NCI-H2196 (cell line): ENCODE results near the gene AUTS2.
A peak's percentile ranks its signal among the peaks of the same experiment; 100 is the strongest.

ENCODE experiments used
- DNase-seq: peaks from one replicate; lab custom pipeline; 2025; ENCODE audit not compliant: unreplicated experiment; lab: John Stamatoyannopoulos, UW

The AUTS2 gene

DNA sequence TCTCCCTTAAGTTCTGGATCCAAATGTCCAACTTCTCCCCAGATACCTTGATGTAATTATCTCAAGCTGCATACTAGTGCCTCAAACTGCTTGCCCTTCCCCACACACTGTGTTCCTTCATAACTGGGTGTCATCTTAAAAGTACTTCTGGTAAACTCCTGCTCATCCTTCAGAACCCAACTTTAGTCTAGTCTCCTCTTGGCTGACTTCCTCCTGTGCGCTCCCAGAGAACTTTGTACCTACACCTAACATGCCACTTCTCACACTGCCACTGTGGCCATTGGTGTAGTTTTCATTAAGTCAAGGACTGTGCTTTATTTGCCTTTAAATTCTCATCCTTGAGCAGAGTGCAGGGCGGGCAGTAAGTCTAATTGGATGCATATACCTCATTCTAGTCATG, 958.5 kb downstream of the AUTS2 start:
- no peak for DNase-seq

DNA sequence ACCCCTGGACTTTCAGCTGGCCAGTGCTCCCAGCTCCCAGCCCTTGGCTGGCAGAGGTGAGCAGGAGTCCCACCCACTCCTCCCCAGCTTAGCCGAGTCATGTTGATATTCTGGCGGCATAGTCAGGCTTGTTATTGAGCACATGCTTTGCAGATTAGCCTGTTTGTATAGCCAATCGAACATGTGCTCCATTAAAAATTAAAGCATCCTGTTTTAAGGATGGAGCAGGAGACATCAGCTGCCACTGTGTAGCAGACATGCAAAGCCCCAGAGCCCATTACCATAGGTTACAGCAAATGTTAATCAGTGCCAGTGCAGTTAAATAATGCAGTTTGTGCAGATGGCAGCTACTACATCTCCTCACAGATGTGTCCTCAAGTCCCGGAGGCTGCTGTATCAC, 959.1 kb downstream of the AUTS2 start:
- DNase-seq: no peak

DNA sequence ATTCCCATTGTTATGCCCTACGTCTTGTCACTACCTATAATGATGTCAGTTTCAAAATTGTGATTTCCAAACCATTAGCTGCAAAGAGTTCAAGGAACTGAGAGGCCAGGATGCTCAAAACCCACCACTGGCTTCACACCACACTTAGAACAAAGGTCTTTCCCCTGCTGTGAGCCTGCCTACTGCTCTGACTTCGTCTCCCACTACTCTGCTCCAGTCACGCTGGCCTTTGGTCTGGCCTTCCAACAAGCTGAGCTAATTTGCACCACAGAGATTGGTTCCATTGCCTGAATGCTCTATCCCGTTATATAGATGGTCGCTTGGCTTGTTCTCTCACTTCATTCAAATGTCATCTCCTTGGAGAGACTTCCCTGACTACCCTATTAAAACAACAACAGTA, 961.5 kb downstream of the AUTS2 start:
- no peak for DNase-seq

DNA sequence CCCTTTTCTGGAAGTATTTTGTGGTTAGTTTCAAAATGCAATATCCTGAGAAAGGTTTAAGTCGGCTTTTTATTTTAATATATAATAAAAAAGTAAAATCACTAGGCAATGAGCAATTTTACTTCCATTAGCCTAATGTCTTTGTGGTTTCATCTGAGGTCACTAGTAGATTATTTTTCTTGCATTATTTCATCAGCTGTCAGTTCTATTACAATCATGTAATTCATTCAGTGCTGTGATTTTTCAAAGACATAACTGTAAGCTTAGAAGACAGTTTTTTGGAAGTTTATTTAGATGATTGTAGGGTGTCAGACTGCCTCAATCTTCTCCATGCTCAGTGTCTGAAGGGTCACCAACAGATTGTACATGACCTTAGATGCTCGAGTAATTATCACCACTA, 965.7 kb downstream of the AUTS2 start:
- DNase-seq: no peak

DNA sequence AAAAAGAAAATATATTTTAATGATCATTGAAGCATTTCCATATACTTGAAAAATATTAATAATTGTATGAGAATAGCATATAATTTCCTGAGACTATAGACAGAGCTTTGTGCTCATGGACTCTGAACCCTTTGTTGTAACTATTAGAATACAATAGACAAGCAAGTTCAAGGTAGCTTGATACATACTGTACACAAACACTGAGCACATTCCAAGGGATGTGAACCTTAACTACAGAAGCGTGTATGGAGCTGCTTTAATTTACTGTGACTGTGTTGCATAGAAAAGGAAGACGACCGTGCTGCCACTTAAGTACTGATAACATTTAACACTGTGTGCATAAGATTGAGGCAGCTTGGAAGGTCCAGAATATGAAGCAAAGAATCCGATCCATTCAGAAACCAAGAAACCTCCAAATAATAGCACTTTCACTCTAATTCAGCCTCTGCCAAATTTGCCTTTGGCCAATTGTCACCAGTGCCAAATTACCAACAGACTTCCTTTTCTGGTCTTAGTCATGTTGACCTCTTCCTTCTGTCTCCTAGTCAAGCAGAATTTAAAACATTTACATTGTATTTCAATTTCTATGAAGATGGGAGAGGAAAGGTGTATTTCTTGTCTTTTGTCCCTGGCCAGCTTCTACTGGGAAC, 967.6 kb downstream of the AUTS2 start:
- no peak for DNase-seq

DNA sequence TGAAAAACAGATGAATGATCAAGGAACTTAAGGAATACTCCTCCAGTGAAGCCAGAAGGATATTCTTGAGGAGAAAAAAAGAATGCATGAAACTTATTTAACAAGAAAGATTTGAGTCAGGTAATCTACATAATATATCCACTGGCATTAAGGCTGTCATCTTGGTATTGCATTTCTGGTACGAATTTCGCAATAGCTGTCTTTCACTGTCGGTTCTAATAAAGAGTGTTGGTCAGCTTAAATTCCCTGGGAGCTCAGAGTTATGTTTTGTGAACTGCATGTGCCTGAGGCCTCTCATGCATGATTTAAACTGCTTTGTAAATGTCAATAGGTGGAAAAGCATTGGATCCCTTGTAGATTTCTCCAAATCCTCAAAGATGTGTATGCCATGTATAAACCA, 968.4 kb downstream of the AUTS2 start:
- no peak for DNase-seq

DNA sequence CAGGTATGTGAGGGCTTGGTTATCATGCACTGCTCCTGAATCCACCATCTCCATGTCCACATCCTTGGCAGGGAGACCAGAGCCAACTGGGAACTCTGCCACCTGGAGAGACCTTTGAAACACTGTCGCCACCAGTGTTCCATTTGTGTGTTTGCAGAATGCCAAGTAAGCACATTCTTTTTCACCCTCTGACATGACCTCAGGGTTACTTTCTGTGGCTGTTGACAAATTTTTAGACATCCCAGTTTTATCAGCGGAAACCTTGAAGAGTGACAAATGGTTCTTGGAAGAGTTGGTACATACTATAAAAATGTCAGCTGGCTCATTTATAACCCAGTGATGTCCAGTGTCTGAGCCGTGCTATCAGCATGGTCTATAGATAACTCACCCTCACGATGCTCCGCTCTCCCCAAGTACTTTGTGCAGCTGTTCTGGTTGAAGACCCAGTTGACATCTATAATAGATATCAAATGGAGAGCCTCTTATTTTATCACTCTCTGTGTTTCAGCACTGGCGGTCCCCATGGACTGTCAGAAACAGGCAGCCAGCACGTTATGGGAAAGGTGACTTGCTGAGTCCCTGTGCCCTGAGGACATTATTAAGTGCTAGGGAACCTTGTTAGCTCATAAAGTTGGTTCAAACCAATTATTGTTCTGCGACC, 970.5 kb downstream of the AUTS2 start:
- DNase-seq: peak; percentile 9

DNA sequence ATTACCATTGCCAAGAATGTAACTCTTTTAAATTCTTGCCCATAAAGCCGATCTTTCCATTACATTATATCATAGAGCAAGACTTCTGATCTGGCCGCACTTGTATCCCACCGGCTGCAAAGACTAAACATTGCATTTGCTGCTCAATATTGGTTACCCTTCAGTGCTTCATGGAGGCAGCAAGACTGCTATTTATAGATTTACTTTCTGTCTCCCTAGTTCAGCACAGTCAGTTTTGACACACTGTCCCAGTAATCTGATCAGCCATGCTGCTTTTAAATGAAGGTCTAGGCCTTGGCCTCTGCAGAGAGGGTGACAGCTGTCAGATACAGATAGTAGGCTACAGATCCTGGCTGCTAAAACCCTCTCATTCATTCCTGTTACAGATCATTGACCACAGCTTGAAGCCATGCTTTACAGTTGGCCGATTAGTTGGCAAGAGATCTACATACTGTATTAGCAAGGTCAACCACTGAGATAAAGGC, 971.1 kb downstream of the AUTS2 start:
- DNase-seq: peak; percentile 23

DNA sequence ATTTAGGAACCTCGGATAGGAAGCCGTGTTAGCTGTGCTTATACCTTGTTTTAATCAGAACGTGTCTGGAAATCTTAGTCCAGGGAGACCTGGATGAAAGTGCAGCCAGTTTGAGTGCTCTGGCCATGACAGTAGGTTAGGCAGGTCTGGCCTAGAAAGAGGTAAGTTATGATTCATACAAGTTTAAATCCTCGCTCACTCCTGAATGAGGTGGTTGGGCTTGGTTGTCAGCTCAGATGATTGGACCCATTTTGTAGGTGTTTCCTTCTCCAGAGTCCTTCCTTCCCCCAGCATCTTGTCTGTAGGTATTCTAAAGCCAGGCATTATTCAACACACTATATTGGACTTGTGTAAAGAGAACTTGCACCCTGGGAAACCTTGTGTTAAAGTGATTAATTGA, 971.8 kb downstream of the AUTS2 start:
- DNase-seq: no peak

DNA sequence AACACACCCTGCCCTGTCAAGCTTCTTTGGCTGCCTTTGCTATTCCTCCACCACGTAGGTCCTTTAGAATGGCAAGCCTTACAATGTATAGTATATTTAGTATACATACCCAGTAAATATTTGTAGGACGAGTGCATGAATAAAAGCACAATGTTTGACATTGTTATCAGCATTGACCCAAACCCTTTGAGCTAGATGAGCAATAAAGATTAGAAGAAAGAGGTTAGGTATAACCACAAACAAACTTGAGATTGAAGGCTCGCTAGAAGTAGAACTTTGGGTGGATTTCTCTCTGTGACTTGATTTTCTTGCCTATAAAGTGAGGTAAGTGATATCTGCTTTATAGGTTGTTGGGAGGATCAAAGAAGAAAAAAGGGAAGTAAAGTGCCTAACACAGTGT, 972.7 kb downstream of the AUTS2 start:
- DNase-seq: no peak

DNA sequence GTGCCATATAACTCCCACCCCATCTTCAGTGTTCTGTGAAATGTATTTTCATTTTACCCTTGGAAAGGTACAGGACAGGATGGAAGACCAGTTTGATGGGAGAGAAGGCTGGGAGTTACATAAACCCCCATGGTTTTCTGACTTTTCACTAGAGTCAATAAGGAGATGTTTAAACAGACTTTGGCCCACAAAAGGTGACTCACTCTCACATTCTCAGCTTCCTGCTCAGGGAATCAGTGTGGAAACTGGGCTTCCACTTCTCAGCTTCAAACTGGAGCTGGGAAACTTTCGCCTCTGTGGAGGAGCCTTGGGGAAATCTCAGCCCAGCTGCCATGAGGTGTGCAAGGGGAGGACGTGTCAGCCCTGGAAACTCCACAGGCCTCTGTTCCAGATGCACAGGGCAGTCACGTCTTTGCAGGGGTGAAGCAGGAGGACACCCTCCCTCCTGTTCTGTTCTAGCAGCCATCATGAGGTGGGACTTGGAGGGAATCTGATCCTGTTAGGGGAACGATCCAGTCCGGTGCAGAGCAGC, 973.2 kb downstream of the AUTS2 start:
- no peak for DNase-seq

DNA sequence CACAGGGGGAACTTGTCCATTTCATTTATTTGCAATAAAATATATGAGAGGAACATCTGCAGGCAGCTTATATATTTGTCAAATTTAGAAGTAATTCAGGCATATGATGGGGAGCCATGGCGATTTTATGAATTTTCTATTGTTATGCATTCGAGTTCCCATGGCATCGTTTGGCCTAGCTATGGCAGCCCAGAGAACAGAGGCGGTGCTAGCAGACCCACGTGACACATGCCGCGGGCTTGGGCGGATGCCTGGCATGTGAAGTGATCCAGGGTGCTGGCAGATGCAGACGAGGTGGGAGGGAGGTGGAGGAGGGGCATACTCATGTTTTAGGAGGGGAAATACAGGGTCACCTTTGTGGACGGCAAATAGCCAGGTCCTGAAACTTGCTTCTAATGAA, 973.7 kb downstream of the AUTS2 start:
- no peak for DNase-seq

DNA sequence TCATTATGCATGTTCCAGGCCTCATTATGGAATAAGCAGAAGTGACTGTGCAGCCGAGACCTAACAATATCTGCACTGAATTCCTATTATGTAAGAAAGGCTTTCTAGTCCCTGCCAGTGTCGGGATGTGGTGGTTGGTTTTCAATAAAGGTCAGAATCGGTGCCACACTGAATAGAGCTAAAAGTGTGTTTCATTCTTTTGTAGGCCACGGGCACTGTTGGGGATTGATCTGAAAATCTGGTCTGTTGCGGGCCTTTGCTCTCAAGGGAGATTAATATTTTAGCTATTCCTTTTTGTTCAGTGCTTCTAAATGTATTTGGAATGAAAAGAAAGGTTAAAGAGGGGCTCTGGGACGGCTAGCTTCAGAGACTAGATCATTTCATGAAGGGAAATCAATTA, 974.3 kb downstream of the AUTS2 start:
- no peak for DNase-seq

DNA sequence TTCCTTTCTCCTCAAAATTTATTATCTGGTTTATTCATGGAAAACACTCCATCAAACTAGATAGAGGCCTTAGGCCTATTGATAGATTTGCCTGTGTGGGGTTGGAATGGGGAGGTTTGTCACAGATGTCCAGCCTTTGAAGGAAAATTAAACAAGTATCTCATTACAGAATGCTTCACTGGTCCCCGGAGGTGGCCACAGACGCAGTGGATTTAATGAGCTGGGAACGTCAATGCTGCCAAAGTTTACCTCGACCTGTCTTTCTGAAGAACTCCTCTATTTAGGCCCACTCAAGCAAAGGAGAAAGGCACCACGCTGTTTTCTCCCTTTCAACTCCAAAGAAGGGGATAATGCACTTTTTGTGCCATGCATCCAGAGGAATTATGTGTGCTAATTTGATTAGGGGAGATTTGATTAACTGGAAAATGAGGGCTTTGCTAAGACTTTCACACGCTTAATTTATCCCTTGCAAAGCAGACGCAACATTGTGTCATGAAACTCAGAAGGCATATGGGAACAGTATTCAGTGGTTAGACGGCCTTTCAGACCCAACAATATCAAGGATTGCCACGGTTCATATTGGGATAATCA, 974.9 kb downstream of the AUTS2 start:
- no peak for DNase-seq

DNA sequence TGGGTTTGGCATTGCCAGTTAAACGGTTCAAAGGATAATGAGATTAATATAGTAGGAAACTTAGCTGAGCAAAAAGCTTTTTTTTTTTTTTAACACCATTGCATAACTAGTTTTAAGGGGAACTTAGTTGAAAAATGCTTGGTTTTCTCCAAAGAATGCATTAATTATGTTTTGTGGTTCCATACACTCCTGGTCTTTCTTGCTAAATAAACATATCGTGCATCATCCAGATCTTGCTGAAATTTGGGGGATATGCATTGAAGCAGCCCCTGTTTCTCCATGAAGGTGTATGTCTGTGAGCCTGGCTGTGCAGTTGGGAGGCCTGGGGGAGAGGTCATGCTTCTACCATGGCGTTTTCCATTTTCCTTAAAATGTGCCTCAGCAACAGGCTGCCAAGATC, 975.4 kb downstream of the AUTS2 start:
- DNase-seq: no peak

DNA sequence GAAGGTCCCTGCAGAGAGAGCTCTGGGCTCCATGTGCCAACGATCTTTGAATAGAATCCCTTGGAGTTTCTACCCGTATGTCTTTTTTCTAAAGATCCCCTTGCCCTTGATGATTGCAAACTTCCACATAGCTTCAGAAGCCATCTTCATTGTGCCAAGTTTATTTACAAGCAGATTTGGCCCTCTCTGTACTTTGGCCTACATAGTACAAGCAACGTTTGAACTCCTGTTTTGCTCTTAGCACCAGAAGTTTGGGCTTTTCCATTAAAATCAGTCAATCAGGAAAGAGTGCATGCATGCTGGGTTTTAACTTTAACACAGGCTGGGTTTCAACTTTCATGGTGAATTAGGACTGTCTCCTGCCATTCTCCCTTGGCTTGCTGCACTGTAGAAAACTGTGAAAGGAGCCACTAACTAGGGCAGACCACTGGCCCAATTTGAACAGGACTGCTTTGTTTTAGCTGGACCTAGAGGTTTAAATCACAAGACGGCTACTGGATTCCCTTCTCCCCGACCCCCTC, 976.1 kb downstream of the AUTS2 start:
- no peak for DNase-seq

DNA sequence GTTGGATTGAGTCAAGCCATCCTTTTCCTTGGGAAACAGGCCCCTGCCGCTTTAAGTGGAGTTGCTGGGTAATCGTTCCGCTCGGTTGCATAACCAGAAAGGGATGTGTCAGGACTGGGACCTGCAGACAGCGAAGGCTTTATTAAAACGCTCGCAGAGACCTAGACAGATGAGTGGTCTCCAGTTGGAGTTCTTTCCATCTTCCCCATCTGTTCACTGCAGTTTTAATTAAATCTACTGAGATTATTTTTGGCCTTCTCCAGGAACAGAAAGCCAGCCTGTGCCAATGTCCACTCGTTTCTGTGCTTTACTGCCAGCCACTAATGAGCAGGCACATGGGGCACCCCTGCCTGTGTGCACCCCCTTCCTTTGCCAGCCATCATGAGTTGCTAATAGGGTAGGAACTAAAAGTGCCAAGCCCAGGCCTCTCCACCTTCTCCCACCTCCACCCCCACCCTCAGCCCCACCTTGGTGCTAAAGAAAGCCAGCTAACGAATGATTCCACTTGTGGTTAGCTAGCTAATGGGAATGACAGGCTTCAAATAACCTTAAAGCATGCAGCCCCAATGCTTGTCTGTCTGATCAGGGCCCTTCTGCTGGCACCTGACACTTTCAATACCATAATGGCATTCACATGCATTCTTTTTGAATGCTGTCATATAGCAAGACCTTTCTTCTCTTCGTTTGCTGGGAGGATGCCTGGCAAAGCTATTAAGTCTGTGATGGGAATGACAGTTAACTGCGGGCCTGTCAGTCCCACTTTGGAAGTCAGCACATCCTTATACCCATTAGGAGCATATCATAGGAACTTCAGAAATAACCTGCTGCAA, 976.9 kb downstream of the AUTS2 start:
- DNase-seq: no peak

DNA sequence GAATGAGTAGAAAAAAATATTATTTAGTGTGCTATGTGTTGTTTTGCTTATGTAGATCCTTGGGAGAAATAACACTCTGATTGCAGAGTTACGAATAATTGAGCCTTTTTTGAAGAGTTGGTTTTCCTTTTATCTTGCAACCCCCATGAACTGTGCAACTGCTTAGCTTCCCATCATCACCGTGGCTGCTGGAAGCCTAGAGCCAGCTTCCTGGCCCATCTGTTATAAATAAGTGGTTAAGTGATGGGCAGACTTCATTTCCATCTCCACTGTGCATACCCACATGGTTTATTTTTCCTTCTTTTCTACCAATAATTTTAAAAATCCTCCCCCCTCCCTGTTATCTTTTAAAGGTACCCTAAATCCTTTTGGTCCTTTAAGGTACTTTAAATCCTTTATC, 978.8 kb downstream of the AUTS2 start:
- DNase-seq: no peak

DNA sequence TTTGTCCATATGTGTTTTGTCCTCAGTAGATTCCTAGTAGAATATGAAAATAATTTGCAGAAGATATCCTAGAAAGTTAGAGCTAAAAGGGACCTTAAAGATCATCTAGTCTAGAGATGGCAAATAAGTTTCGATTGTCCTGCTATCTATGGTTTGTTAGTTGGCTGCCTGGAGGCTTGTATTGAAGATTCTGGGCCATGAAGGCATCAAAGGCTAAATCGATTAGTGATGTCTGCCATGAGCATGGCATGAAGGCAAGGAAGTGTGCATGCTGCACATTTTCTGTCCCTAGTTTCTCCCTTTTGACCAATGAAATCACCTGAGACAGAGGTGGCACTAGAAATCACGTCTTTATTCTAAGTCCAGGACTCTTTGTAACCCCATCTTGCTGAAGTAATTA, 979.9 kb downstream of the AUTS2 start:
- DNase-seq: no peak

DNA sequence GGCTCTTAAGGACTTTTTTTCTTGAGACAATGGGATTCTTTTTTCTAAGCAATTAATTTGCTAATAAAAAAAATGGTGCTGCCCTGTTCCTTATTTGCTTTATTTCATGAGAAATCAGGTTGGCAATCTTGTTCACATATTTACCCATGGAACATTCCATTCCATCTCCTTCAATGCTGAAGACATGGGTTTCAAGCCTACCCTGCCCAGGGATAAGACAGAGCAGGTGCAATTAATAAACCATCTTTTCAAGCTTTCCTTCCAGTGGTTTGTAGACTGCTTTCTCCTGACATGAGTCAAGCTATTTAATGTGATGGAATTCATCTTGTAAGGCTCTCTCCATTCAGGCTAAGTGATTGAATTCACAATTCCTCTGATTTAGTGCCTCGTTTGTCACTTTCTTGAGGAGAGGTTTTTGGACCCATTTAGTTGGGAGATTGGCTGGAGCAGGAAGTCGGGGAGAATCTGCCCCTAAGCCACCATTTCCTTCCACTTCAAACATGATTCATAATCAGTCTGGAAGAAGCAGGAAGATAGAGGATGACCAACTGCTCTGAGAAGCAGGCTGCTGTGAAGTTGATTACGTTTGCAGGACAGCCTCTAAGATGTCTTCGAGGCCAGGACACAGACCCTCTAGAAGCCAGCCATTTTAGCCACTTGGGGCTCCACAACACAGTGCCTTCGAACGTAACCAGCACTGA, 981.3 kb downstream of the AUTS2 start:
- DNase-seq: no peak

DNA sequence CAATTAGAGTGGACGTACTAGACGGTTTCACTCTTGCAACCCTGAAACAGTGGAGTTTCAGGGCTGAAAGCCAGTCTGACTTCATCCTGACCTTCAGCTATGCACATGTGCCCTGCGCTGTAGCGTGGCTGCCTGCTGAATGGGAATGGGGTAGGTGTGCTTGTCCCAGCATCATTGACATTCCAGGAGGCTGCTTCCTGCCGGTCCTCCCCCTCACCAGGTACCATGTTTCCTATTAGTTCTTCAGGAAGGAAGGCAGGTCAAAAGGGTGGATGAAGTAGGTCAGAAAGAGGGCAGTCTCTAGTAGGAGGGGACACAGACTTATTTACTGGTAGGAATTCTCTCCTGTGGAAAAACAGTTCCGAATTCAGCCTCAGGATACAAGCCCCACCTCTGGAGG, 981.9 kb downstream of the AUTS2 start:
- no peak for DNase-seq
